Mucosa of descending colon (tissue), 3 donors: ENCODE measurements around the gene PRR5L. TPM values are rescaled to one million over a fixed set of nuclear protein-coding genes. Genes with fewer than 3 reads are reported as not detected.

Source experiments
- ATAC-seq: fragments of 200-7000 bp; cut with Tn5 transposase; one replicate; pipeline ENCODE4 v1.9.1; 2020; ENCODE audit warnings: mild to moderate bottlenecking, moderate library complexity
- DNase-seq, 3 donors: peaks; one replicate each; pipeline ENCODE4 v3.0.0-alpha.2; 2020
- H3K36me3 ChIP-seq: fragments of 200-600 bp; one replicate; pipeline ENCODE4 v1.8.0; 2021; ENCODE audit warnings: low read depth, mild to moderate bottlenecking
- H3K4me1 ChIP-seq: fragments of 200-600 bp; one replicate; pipeline ENCODE4 v1.8.0; 2021; ENCODE audit warnings: low read depth, mild to moderate bottlenecking
- H3K4me3 ChIP-seq: fragments of 200-600 bp; one replicate; pipeline ENCODE4 v1.8.0; 2021; ENCODE audit warnings: mild to moderate bottlenecking
- H3K9me3 ChIP-seq: fragments of 200-600 bp; one replicate; pipeline ENCODE4 v1.8.0; 2021; ENCODE audit warnings: mild to moderate bottlenecking
- CTCF ChIP-seq: fragments of 200-600 bp; IDR thresholded peaks from one replicate; pipeline ENCODE4 v1.8.0; 2022; ENCODE audit warnings: antibody characterized with exemption, mild to moderate bottlenecking
- intact Hi-C, 2 donors: fragments of 100-400 bp; cut with DNase I in 1 of 2; cut with micrococcal nuclease in 1 of 2; formaldehyde crosslinking; loops; one replicate each; pipeline versions ENCODE4 v1.11.0 to v1.11.1; 2022; cut with DNase I, micrococcal nuclease
- total RNA-seq, 3 donors: library from RNA; stranded (reverse); fragmentation: NEBNext Ultra II Directional in 2 of 3; extraction: Animal tissue kit (Norgen Biotek cat#: 25700) in 2 of 3; gene quantifications; one replicate each; pipeline versions ENCODE4 v1.2.1 to v1.2.4, GENCODE V29; 2021 to 2023
- donor health status: DM: no; HTN: no; CAD: no; lungs with moderate emphysema.
- donor health status: DM: no; HTN: no; CAD: no.
- donor health status: DM: no; HTN: yes; CAD: no.

The PRR5L gene
- total RNA-seq, 3 donors from 2014 or later = 138 to 250 (median 203) TPM

- ATAC-seq = no peak
- no peaks in the 10 kb centered on the region for H3K36me3 ChIP-seq
Measured at GRCh38 chr11:36462321-36462720, 166.2 kb downstream of the PRR5L start.

DNA sequence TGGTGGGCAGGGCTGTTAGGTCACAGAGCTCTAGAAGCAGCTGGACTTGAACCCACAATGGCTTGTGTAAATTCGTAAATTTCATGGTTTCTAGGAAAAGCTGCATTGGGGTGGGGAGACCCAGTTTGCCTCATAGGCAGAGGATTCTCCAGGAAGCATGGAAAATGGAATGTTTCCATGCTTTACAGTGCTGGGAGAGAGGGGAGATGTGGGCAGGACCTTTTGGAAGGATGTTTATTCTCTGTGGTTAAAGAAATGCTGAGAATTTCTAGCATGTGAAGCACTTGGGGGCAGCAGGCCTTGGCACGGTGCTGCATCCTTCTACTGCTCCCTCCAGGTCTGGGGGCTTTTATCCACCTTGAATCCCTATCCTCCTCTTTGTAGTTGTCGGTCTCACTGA is 167.7 kb downstream of the PRR5L start:
- Histone ChIP-seq H3K4me3 (no peak overlapping the region), H3K9me3 (no peaks in the 10 kb centered on the region), H3K4me1 (peaks cover 4% of the 10 kb centered on the region), H3K36me3 (no peaks in the 10 kb centered on the region)
- no peak for TF ChIP-seq CTCF
- no peak for DNase-seq
- no peak for ATAC-seq
- intact Hi-C loops = loop anchor here in 1 of 2 donors (10.0 kb wide), 1 partner anchor 769 kb away; no protein-coding TSS in a partner anchor

More at GRCh38 chr11:36462321-36462720, 166.2 kb downstream of the PRR5L start:
- no peak for DNase-seq
- no peak overlapping the region for H3K4me3 ChIP-seq
- no peaks in the 10 kb centered on the region for H3K9me3 ChIP-seq
- no peak for TF ChIP-seq CTCF
- intact Hi-C loops = loop anchor here in 1 of 2 donors (10.0 kb wide), 1 partner anchor 768 kb away; no protein-coding TSS in a partner anchor
- H3K4me1 ChIP-seq = peaks cover 4% of the 10 kb centered on the region

GRCh38 chr11:36464720-36465119 is 168.6 kb downstream of the PRR5L start:
- Histone ChIP-seq H3K4me1 (peaks cover 4% of the 10 kb centered on the region), H3K9me3 (no peaks in the 10 kb centered on the region), H3K36me3 (no peaks in the 10 kb centered on the region), H3K4me3 (no peak overlapping the region)
- intact Hi-C loops = loop anchor here in 1 of 2 donors (10.0 kb wide), 1 partner anchor 770 kb away; no protein-coding TSS in a partner anchor
- no peak for DNase-seq
- TF ChIP-seq CTCF = no peak
- ATAC-seq = no peak

GRCh38 chr11:36465449-36466163 is 169.5 kb downstream of the PRR5L start:
- intact Hi-C loops = loop anchor here in 1 of 2 donors (10.0 kb wide), 1 partner anchor 771 kb away; no protein-coding TSS in a partner anchor
- Histone ChIP-seq H3K9me3 (no peaks in the 10 kb centered on the region), H3K36me3 (no peaks in the 10 kb centered on the region), H3K4me1 (peaks cover 4% of the 10 kb centered on the region), H3K4me3 (no peak overlapping the region)
- no peak for ATAC-seq
- DNase-seq = no peak
- no peak for TF ChIP-seq CTCF

GRCh38 chr11:36467012-36467411 is 170.9 kb downstream of the PRR5L start:
- ATAC-seq (peak; percentile 27), DNase-seq (no peak)
- no peak for TF ChIP-seq CTCF
- intact Hi-C loops = loop anchor here in 1 of 2 donors (10.0 kb wide), 1 partner anchor 772 kb away; no protein-coding TSS in a partner anchor
- Histone ChIP-seq H3K4me3 (no peak overlapping the region), H3K9me3 (no peaks in the 10 kb centered on the region), H3K36me3 (no peaks in the 10 kb centered on the region), H3K4me1 (peaks cover 4% of the 10 kb centered on the region)
